ENCODE results near the gene THSD8.

DNA sequence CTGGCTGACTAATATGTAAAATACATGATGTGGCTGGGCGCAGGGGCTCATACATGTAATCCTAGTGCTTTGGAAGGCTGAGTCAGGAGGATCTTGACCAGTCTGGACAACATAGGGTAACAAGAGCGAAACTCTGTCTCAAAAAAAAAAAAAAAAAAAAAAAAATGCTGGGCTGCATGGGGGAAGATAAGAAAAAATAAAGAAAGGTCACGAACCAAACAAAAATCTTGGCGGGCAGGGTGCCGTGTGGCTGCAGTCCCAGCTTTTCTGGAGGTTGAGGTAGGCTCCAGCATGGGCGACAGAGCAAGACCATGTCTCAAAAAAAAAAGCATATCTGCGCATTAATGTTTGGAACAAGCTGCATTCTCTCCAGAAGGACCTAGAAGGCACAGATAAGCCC lies 13.2 kb downstream of the THSD8 start:
- TF ChIP-seq, protein P1, sequence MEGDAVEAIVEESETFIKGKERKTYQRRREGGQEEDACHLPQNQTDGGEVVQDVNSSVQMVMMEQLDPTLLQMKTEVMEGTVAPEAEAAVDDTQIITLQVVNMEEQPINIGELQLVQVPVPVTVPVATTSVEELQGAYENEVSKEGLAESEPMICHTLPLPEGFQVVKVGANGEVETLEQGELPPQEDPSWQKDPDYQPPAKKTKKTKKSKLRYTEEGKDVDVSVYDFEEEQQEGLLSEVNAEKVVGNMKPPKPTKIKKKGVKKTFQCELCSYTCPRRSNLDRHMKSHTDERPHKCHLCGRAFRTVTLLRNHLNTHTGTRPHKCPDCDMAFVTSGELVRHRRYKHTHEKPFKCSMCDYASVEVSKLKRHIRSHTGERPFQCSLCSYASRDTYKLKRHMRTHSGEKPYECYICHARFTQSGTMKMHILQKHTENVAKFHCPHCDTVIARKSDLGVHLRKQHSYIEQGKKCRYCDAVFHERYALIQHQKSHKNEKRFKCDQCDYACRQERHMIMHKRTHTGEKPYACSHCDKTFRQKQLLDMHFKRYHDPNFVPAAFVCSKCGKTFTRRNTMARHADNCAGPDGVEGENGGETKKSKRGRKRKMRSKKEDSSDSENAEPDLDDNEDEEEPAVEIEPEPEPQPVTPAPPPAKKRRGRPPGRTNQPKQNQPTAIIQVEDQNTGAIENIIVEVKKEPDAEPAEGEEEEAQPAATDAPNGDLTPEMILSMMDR (IDR thresholded peaks at IDR 0.05) = no peak
- TF ChIP-seq POLR2A (IDR thresholded peaks at IDR 0.05) = no peak

All from thyroid gland (tissue), 4 donors.